H9 (cell line): ENCODE data around the gene SBF1. TPM values are rescaled to one million over a fixed set of nuclear protein-coding genes. Genes with fewer than 3 reads are reported as not detected.

ENCODE experiments used
- DNase-seq: peaks from one replicate; pipeline ENCODE4 v3.0.0-alpha.2; 2017
- H2AFZ ChIP-seq: one replicate; pipeline ENCODE4 v1.6.1; 2013; ENCODE audit warnings: mild to moderate bottlenecking, low read length, control low read depth, moderate library complexity
- H2AK5ac ChIP-seq: 2 replicates; pipeline ENCODE4 v1.6.1; 2013; ENCODE audit warnings: low read length, control low read depth, mixed read lengths; ENCODE audit not compliant: insufficient read length
- H2BK120ac ChIP-seq: one replicate; pipeline ENCODE4 v1.6.1; 2013; ENCODE audit warnings: low read depth, mild to moderate bottlenecking, low read length, control low read depth, inconsistent platforms; ENCODE audit not compliant: poor library complexity, severe bottlenecking
- H2BK12ac ChIP-seq: 2 replicates; pipeline ENCODE4 v1.6.1; 2013; ENCODE audit warnings: low read length, control low read depth, mixed read lengths, low read depth; ENCODE audit not compliant: insufficient read length
- H2BK15ac ChIP-seq: 2 replicates; pipeline ENCODE4 v1.6.1; 2013; ENCODE audit warnings: low read depth, low read length, control low read depth
- H2BK20ac ChIP-seq: one replicate; pipeline ENCODE4 v1.6.1; 2013; ENCODE audit warnings: low read depth, mild to moderate bottlenecking, low read length, control low read depth, inconsistent platforms; ENCODE audit not compliant: poor library complexity, severe bottlenecking
- H2BK5ac ChIP-seq: 2 replicates; pipeline ENCODE4 v1.6.1; 2013; ENCODE audit warnings: low read length, control low read depth, mixed read lengths; ENCODE audit not compliant: insufficient read length
- H3K14ac ChIP-seq: 2 replicates; pipeline ENCODE4 v1.6.1; 2013; ENCODE audit warnings: low read length, control low read depth; ENCODE audit not compliant: insufficient read depth
- H3K18ac ChIP-seq: 2 replicates; pipeline ENCODE4 v1.6.1; 2013; ENCODE audit warnings: low read depth, mild to moderate bottlenecking, mixed read lengths, low read length, control low read depth; ENCODE audit not compliant: insufficient read length
- H3K23ac ChIP-seq: 2 replicates; pipeline ENCODE4 v1.6.1; 2013; ENCODE audit warnings: low read length, control low read depth, mixed read lengths, low read depth; ENCODE audit not compliant: insufficient read length
- H3K23me2 ChIP-seq: 2 replicates; pipeline ENCODE4 v1.6.1; 2013; ENCODE audit warnings: low read depth, mild to moderate bottlenecking, mixed read lengths, low read length, control low read depth; ENCODE audit not compliant: insufficient read length, poor library complexity, severe bottlenecking
- H3K27ac ChIP-seq: 2 replicates; pipeline ENCODE4 v1.5.1; 2013; ENCODE audit warnings: low read length, control low read depth, mixed read lengths, low read depth; ENCODE audit not compliant: insufficient read length
- H3K27me3 ChIP-seq: 2 replicates; pipeline ENCODE4 v1.6.1; 2013; ENCODE audit warnings: low read length, control low read depth, inconsistent platforms; ENCODE audit not compliant: insufficient read depth
- H3K4ac ChIP-seq: 2 replicates; pipeline ENCODE4 v1.6.1; 2013; ENCODE audit warnings: low read depth, mild to moderate bottlenecking, control low read depth, inconsistent platforms, low read length, moderate library complexity
- H3K4me1 ChIP-seq: 2 replicates; pipeline ENCODE4 v1.6.1; 2013; ENCODE audit warnings: low read length, control low read depth, inconsistent platforms; ENCODE audit not compliant: insufficient read depth
- H3K4me2 ChIP-seq: 2 replicates; pipeline ENCODE4 v1.6.1; 2013; ENCODE audit warnings: low read length, control low read depth, mixed read lengths; ENCODE audit not compliant: insufficient read length, insufficient read depth
- H3K56ac ChIP-seq: 2 replicates; pipeline ENCODE4 v1.6.1; 2013; ENCODE audit warnings: low read depth, mild to moderate bottlenecking, mixed read lengths, low read length, control low read depth; ENCODE audit not compliant: insufficient read length
- H3K79me1 ChIP-seq: 2 replicates; pipeline ENCODE4 v1.6.1; 2013; ENCODE audit warnings: low read depth, mild to moderate bottlenecking, moderate library complexity, low read length, control low read depth, inconsistent platforms; ENCODE audit not compliant: insufficient read depth, poor library complexity, severe bottlenecking
- H3K79me2 ChIP-seq: 2 replicates; pipeline ENCODE4 v1.6.1; 2013; ENCODE audit warnings: low read length, control low read depth, inconsistent platforms; ENCODE audit not compliant: insufficient read depth
- H3K9ac ChIP-seq: 2 replicates; pipeline ENCODE4 v1.6.1; 2013; ENCODE audit warnings: low read length, control low read depth, mixed read lengths; ENCODE audit not compliant: insufficient read length; ENCODE audit errors: extremely low read depth
- H3K9me3 ChIP-seq: one replicate; pipeline ENCODE4 v1.6.1; 2013; ENCODE audit warnings: low read depth, low read length, inconsistent platforms; ENCODE audit not compliant: control insufficient read depth
- H3T11ph ChIP-seq: one replicate; pipeline ENCODE4 v1.6.1; 2013; ENCODE audit warnings: mild to moderate bottlenecking, low read length, control low read depth, inconsistent platforms
- H4K20me1 ChIP-seq: one replicate; pipeline ENCODE4 v1.6.1; 2013; ENCODE audit not compliant: control insufficient read depth, insufficient read length, insufficient read depth
- H4K5ac ChIP-seq: 2 replicates; pipeline ENCODE4 v1.6.1; 2013; ENCODE audit warnings: low read depth, mild to moderate bottlenecking, mixed read lengths, low read length, control low read depth; ENCODE audit not compliant: insufficient read length
- H4K8ac ChIP-seq: replicated peaks from 2 replicates; pipeline ENCODE4 v1.6.1; 2013; ENCODE audit warnings: low read length, control low read depth, mixed read lengths, low read depth; ENCODE audit not compliant: insufficient read length
- H4K91ac ChIP-seq: 2 replicates; pipeline ENCODE4 v1.6.1; 2013; ENCODE audit warnings: low read depth, mild to moderate bottlenecking, moderate library complexity, mixed read lengths, low read length, control low read depth; ENCODE audit not compliant: insufficient read length
- H3K27ac Mint-ChIP-seq, 3 experiments: 2 replicates in 2 of 3; 3 replicates in 1 of 3; pipeline ENCODE4 v1.8.0; 2020 to 2021; ENCODE audit warnings: mixed read lengths in 3 of 3, mild to moderate bottlenecking in 1 of 3, moderate library complexity in 1 of 3
- H3K27me3 Mint-ChIP-seq: 2 replicates; pipeline ENCODE4 v1.8.0; 2021; ENCODE audit warnings: low read depth, mild to moderate bottlenecking, moderate library complexity, mixed read lengths
- H3K36me3 Mint-ChIP-seq, 3 experiments: 2 replicates in 2 of 3; 3 replicates in 1 of 3; pipeline ENCODE4 v1.8.0; 2020 to 2021; ENCODE audit warnings: low read depth in 3 of 3, mixed read lengths in 3 of 3; ENCODE audit not compliant: insufficient read depth in 1 of 3
- H3K4me1 Mint-ChIP-seq, 2 experiments: 2 replicates each; pipeline ENCODE4 v1.8.0; 2020; ENCODE audit warnings: mixed read lengths in 2 of 2
- H3K4me3 Mint-ChIP-seq, 2 experiments: 2 replicates in 1 of 2; 3 replicates in 1 of 2; pipeline ENCODE4 v1.8.0; 2020 to 2021; ENCODE audit warnings: mild to moderate bottlenecking in 2 of 2, mixed read lengths in 2 of 2, moderate library complexity in 1 of 2
- H3K9me3 Mint-ChIP-seq, 2 experiments: 2 replicates in 1 of 2; 3 replicates in 1 of 2; pipeline ENCODE4 v1.8.0; 2020; ENCODE audit warnings: mild to moderate bottlenecking in 2 of 2, mixed read lengths in 2 of 2, moderate library complexity in 1 of 2
- WGBS: extraction: QIAGEN DNeasy Blood & Tissue Kit; methylation state at CpG from one replicate; pipeline ENCODE4 v1.1.7; 2013; ENCODE audit warnings: missing lambda C conversion rate, low lambda C conversion rate, mixed read lengths; ENCODE audit not compliant: insufficient read length; ENCODE audit errors: extremely low coverage; 5-methylcytosine and 5-hydroxymethylcytosine counted together
- total RNA-seq: library from RNA; stranded (reverse); gene quantifications from 2 replicates; pipeline ENCODE4 v1.2.1, GENCODE V29; 2021
- TF ChIP-seq, protein P1 (sequence below): fragments of 200-600 bp; sonication (generic); conservative IDR thresholded peaks from 3 replicates; pipeline ENCODE4 v1.8.0; 2021; ENCODE audit warnings: antibody characterized with exemption, mild to moderate bottlenecking

Gene SBF1
- total RNA-seq, 1 experiment from 2014 or later: 69.8 TPM

DNA sequence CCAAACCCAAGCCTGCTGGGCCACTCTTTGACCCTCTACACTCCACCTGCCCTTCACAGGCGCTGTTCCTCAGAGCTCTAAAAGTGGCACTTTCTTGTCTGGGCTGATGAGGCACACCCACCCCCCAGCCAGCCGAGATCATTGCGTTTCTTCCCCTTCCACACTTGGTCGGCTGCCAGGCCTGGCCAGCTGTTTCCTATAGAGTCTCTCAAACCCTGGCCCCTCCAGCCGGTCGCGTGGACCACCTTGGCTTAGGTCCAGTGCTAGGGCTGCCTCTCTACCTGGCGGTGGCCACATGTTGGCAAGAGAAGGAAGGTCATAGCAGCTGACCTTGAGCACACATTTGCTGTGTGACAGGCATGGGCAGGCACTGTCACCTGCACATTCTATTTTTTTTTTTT, 71.1 kb downstream of the SBF1 start:
- Histone ChIP-seq H4K20me1 (no peaks in the 10 kb centered on the region), H3K56ac (no peak overlapping the region)

More for the DNA sequence above, 71.1 kb downstream of the SBF1 start:
- no peak overlapping the region for H3K4me2 ChIP-seq
- H3K9ac ChIP-seq: no peak overlapping the region
- Mint-ChIP-seq H3K4me3 (no peak overlapping the region), H3K27me3 (no peaks in the 10 kb centered on the region), H3K36me3 (peaks cover 16 to 62% (median 39%) of the 10 kb centered on the region in 3 experiments; a peak in 6 of 7 replicates), H3K4me1 (peaks cover 4 to 6% of the 10 kb centered on the region in 2 experiments), H3K27ac (peak overlapping the region in 2 of 3 experiments; percentile 64 to 80; a peak in 2 of 7 replicates), H3K9me3 (no peaks in the 10 kb centered on the region; a peak in 1 of 5 replicates)
- no peak overlapping the region for H4K91ac ChIP-seq
- no peak overlapping the region for H3K27ac ChIP-seq
- no peaks in the 10 kb centered on the region for H3K27me3 ChIP-seq
- H4K5ac ChIP-seq: no peak overlapping the region
- H3K14ac ChIP-seq: no peak overlapping the region
- no peak overlapping the region for H3K23ac ChIP-seq
- no peak overlapping the region for H3K4ac ChIP-seq
- no peak overlapping the region for H3T11ph ChIP-seq
- no peak overlapping the region for H2AFZ ChIP-seq
- H3K79me2 ChIP-seq: no peaks in the 10 kb centered on the region; the same call in 1 of the 2 replicates
- H3K23me2 ChIP-seq: peaks cover 3% of the 10 kb centered on the region
- no peak overlapping the region for H2BK5ac ChIP-seq
- H3K4me1 ChIP-seq: no peaks in the 10 kb centered on the region
- no peak overlapping the region for H2BK20ac ChIP-seq
- no peak overlapping the region for H2BK120ac ChIP-seq
- TF ChIP-seq, protein P1, sequence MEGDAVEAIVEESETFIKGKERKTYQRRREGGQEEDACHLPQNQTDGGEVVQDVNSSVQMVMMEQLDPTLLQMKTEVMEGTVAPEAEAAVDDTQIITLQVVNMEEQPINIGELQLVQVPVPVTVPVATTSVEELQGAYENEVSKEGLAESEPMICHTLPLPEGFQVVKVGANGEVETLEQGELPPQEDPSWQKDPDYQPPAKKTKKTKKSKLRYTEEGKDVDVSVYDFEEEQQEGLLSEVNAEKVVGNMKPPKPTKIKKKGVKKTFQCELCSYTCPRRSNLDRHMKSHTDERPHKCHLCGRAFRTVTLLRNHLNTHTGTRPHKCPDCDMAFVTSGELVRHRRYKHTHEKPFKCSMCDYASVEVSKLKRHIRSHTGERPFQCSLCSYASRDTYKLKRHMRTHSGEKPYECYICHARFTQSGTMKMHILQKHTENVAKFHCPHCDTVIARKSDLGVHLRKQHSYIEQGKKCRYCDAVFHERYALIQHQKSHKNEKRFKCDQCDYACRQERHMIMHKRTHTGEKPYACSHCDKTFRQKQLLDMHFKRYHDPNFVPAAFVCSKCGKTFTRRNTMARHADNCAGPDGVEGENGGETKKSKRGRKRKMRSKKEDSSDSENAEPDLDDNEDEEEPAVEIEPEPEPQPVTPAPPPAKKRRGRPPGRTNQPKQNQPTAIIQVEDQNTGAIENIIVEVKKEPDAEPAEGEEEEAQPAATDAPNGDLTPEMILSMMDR: no peak
- H2AK5ac ChIP-seq: no peak overlapping the region
- H3K9me3 ChIP-seq: no peaks in the 10 kb centered on the region
- no peak for DNase-seq
- WGBS: no CpG with 5 or more reads among the region's 8 CpGs
- H4K8ac ChIP-seq: no peak overlapping the region
- peaks cover 2% of the 10 kb centered on the region for H3K79me1 ChIP-seq
- no peak overlapping the region for H2BK12ac ChIP-seq
- H3K18ac ChIP-seq: no peak overlapping the region
- no peak overlapping the region for H2BK15ac ChIP-seq
